GM23338 (cell line): ENCODE measurements around the gene RHBDD1. TPM values are rescaled to one million over a fixed set of nuclear protein-coding genes. Genes with fewer than 3 reads are reported as not detected.

Experiments used
- ATAC-seq: fragments of 200-7000 bp; cut with Tn5 transposase; 3 replicates; pipeline ENCODE4 v1.9.1; 2020
- DNase-seq: peaks from one replicate; pipeline ENCODE4 v3.0.0-alpha.2; 2015; ENCODE audit warnings: low spot score
- H2AFZ ChIP-seq: fragments of 200-600 bp; sonication (generic); 2 replicates; pipeline ENCODE4 v1.8.0; 2016; ENCODE audit warnings: antibody characterized with exemption, mild to moderate bottlenecking, moderate library complexity
- H3F3A ChIP-seq: fragments of 200-600 bp; sonication (generic); replicated peaks from 2 replicates; pipeline ENCODE4 v1.8.0; 2017; ENCODE audit warnings: antibody characterized with exemption, mixed run types, low read depth
- H3K27ac ChIP-seq: fragments of 200-600 bp; sonication (generic); 2 replicates; pipeline ENCODE4 v1.6.1; 2016; ENCODE audit warnings: low read depth
- H3K27me3 ChIP-seq: fragments of 200-600 bp; sonication (generic); 2 replicates; pipeline ENCODE4 v1.8.0; 2016; ENCODE audit warnings: mild to moderate bottlenecking, mixed run types, moderate library complexity; ENCODE audit not compliant: insufficient read depth
- H3K36me3 ChIP-seq: fragments of 200-600 bp; sonication (generic); 2 replicates; pipeline ENCODE4 v1.8.0; 2016; ENCODE audit warnings: mild to moderate bottlenecking; ENCODE audit not compliant: insufficient read depth
- H3K4me1 ChIP-seq: fragments of 200-600 bp; sonication (generic); 2 replicates; pipeline ENCODE4 v1.8.0; 2016; ENCODE audit warnings: mild to moderate bottlenecking, moderate library complexity; ENCODE audit not compliant: insufficient read depth
- H3K4me2 ChIP-seq: fragments of 200-600 bp; sonication (generic); 2 replicates; pipeline ENCODE4 v1.7.1; 2017; ENCODE audit warnings: mixed run types
- H3K4me3 ChIP-seq: fragments of 200-600 bp; sonication (generic); 2 replicates; pipeline ENCODE4 v1.6.1; 2016; ENCODE audit warnings: mixed run types
- H3K79me2 ChIP-seq: fragments of 200-600 bp; sonication (generic); replicated peaks from 2 replicates; pipeline ENCODE4 v1.8.0; 2017; ENCODE audit warnings: mild to moderate bottlenecking; ENCODE audit not compliant: insufficient read depth
- H3K9me2 ChIP-seq: fragments of 200-600 bp; sonication (generic); 2 replicates; pipeline ENCODE4 v1.8.0; 2017; ENCODE audit not compliant: insufficient read depth
- H4K20me1 ChIP-seq: fragments of 200-600 bp; sonication (generic); replicated peaks from 2 replicates; pipeline ENCODE4 v1.8.0; 2017; ENCODE audit warnings: mild to moderate bottlenecking; ENCODE audit not compliant: insufficient read depth
- H3K27ac Mint-ChIP-seq: 2 replicates; pipeline ENCODE4 v1.8.0; 2020; ENCODE audit warnings: inconsistent platforms, mild to moderate bottlenecking, moderate library complexity, mixed read lengths
- H3K27me3 Mint-ChIP-seq: 3 replicates; pipeline ENCODE4 v1.8.0; 2022; ENCODE audit warnings: low read depth, mild to moderate bottlenecking, moderate library complexity, mixed read lengths, inconsistent platforms; ENCODE audit not compliant: insufficient read depth, poor library complexity
- H3K36me3 Mint-ChIP-seq: 3 replicates; pipeline ENCODE4 v1.8.0; 2021; ENCODE audit warnings: low read depth, mild to moderate bottlenecking, inconsistent platforms, moderate library complexity, mixed read lengths
- H3K4me1 Mint-ChIP-seq: 3 replicates; pipeline ENCODE4 v1.8.0; 2020; ENCODE audit warnings: mild to moderate bottlenecking, inconsistent platforms, mixed read lengths
- H3K4me3 Mint-ChIP-seq: 3 replicates; pipeline ENCODE4 v1.8.0; 2021; ENCODE audit warnings: moderate library complexity, mild to moderate bottlenecking, inconsistent platforms, mixed read lengths
- H3K9me3 Mint-ChIP-seq: 3 replicates; pipeline ENCODE4 v1.8.0; 2020; ENCODE audit warnings: moderate library complexity, mild to moderate bottlenecking, inconsistent platforms, mixed read lengths
- CREB1 ChIP-seq: fragments of 250-450 bp; sonication (Bioruptor Pico); IDR thresholded peaks from 2 replicates; pipeline ENCODE4 v1.5.0; 2020; ENCODE audit warnings: low read depth, mild to moderate bottlenecking, moderate library complexity
- CTCF ChIP-seq, 2 experiments: fragments of 200-600 bp in 1 of 2; sonication (generic) in 1 of 2; conservative IDR thresholded peaks; 2 replicates each; pipeline versions ENCODE4 v1.5.1 to v1.6.1; 2016 to 2017; ENCODE audit warnings: antibody characterized with exemption in 2 of 2, low read depth in 2 of 2, mild to moderate bottlenecking in 2 of 2, moderate library complexity in 1 of 2
- NANOG ChIP-seq: IDR thresholded peaks from 2 replicates; pipeline ENCODE4 v1.6.1; 2016; ENCODE audit warnings: antibody characterized with exemption, borderline replicate concordance
- POLR2AphosphoS5 ChIP-seq: IDR thresholded peaks from 2 replicates; pipeline ENCODE4 v1.6.1; 2016; ENCODE audit warnings: antibody characterized with exemption, low read depth
- STAT1 ChIP-seq: IDR thresholded peaks from one replicate; pipeline ENCODE4 v1.6.1; 2016; ENCODE audit warnings: antibody characterized with exemption; ENCODE audit not compliant: unreplicated experiment
- ZNF331 ChIP-seq: fragments of 250-450 bp; sonication (Bioruptor Pico); IDR thresholded peaks from 2 replicates; pipeline ENCODE4 v1.5.0; 2020; ENCODE audit warnings: low read depth, mild to moderate bottlenecking, moderate library complexity
- polyA plus RNA-seq: library from polyadenylated mRNA; unstranded; fragments of >200 nt; fragmentation: Nextera tagmentation; extraction: Ambion mirVana; gene quantifications from 2 replicates; pipeline ENCODE4 v1.2.1, GENCODE V29; 2016
- total RNA-seq: library from RNA; depleted of rRNA; stranded (reverse); fragments of >200 nt; shearing (Covaris generic); gene quantifications from 2 replicates; pipeline ENCODE4 v1.2.3, GENCODE V29; 2014

Gene RHBDD1
- total and polyA plus RNA-seq, 2 experiments from 2014 or later: 7.3 to 13.0 TPM

- TF ChIP-seq CTCF (conservative IDR thresholded peaks at IDR 0.05; ENCODE audit: low read depth in 2 of 2) (peak in 1 of 2 experiments; percentile 13; a peak in 1 of 4 replicates), NANOG (no peak)
- Histone ChIP-seq H3K9me2 (no peaks in the 10 kb centered on the region), H4K20me1 (no peaks in the 10 kb centered on the region), H3F3A (no peaks in the 10 kb centered on the region; the same call in 1 of the 2 replicates), H3K79me2 (peaks cover 29% of the 10 kb centered on the region), H3K4me1 (peaks cover 18% of the 10 kb centered on the region; the same call in 1 of the 2 replicates), H3K27ac (peak overlapping the region; percentile 6; the same call in 1 of the 2 replicates), H3K4me3 (peak overlapping the region; percentile 95), H2AFZ (peak overlapping the region; percentile 78; the same call in 1 of the 2 replicates), H3K4me2 (peak overlapping the region; percentile 89), H3K27me3 (no peaks in the 10 kb centered on the region), H3K36me3 (no peaks in the 10 kb centered on the region)
- Mint-ChIP-seq H3K9me3 (peaks cover 20% of the 10 kb centered on the region; the same call in 2 of the 3 replicates), H3K36me3 (peaks cover 29% of the 10 kb centered on the region), H3K27ac (peak overlapping the region; percentile 80; the same call in 1 of the 2 replicates), H3K27me3 (peaks cover 13% of the 10 kb centered on the region), H3K4me3 (peak overlapping the region; percentile 80), H3K4me1 (peaks cover 26% of the 10 kb centered on the region)
- peak; percentile 38 for DNase-seq
- ATAC-seq: peak; percentile 1
Observed at GRCh38 chr2:226799976-226800940, 35.6 kb upstream of the RHBDD1 start.

GRCh38 chr2:226800941-226801784 is 34.7 kb upstream of the RHBDD1 start:
- no peaks in the 10 kb centered on the region; the same call in 1 of the 2 replicates for H3F3A ChIP-seq
- Mint-ChIP-seq H3K4me3 (peak overlapping the region; percentile 80), H3K36me3 (peaks cover 22% of the 10 kb centered on the region), H3K9me3 (peaks cover 20% of the 10 kb centered on the region; the same call in 2 of the 3 replicates), H3K27ac (peak overlapping the region; percentile 27; the same call in 1 of the 2 replicates), H3K27me3 (peaks cover 13% of the 10 kb centered on the region), H3K4me1 (peaks cover 23% of the 10 kb centered on the region)
- H4K20me1 ChIP-seq: no peaks in the 10 kb centered on the region
- TF ChIP-seq ZNF331: no peak
- TF ChIP-seq POLR2AphosphoS5: peak; percentile 79
- peak; percentile 45 for TF ChIP-seq CREB1 (CRISPR knock-in tag)
- TF ChIP-seq STAT1: no peak
- H3K9me2 ChIP-seq: no peaks in the 10 kb centered on the region
- peak overlapping the region; percentile 89 for H3K4me2 ChIP-seq
- H3K27me3 ChIP-seq: no peaks in the 10 kb centered on the region
- H3K27ac ChIP-seq: 0 out of 2 replicates have a peak overlapping the region, but pooled peaks have one; percentile 32
- peak; percentile 91 for DNase-seq
- peak overlapping the region; percentile 85; the same call in 1 of the 2 replicates for H2AFZ ChIP-seq
- ATAC-seq: peak; percentile 74
- peaks cover 13% of the 10 kb centered on the region; the same call in 1 of the 2 replicates for H3K4me1 ChIP-seq
- no peaks in the 10 kb centered on the region for H3K36me3 ChIP-seq
- peak overlapping the region; percentile 95 for H3K4me3 ChIP-seq
- H3K79me2 ChIP-seq: peaks cover 20% of the 10 kb centered on the region
